ENCODE measurements around the gene VPS39. TPM values are rescaled to one million over a fixed set of nuclear protein-coding genes. Genes with fewer than 3 reads are reported as not detected.

Gene VPS39
- total RNA-seq, 1 donor: 69.1 TPM

GRCh38 chr15:42201801-42202200 lies 6.3 kb downstream of the VPS39 start:
- no peak overlapping the region for H3K4me3 ChIP-seq (ENCODE audit: insufficient read depth, low read length)
- peaks cover 4% of the 10 kb centered on the region for H3K4me1 ChIP-seq (ENCODE audit: insufficient read depth, low read length)
- no peaks in the 10 kb centered on the region for H3K27me3 ChIP-seq (ENCODE audit: insufficient read depth, low read length)
- no peak overlapping the region for H3K4me2 ChIP-seq (ENCODE audit: insufficient read depth, low read length)
- peaks cover 17% of the 10 kb centered on the region for H3K36me3 ChIP-seq (ENCODE audit: insufficient read depth, low read length)
- peaks cover 18% of the 10 kb centered on the region for H4K20me1 ChIP-seq (ENCODE audit: insufficient read depth, low read length)
- no peak overlapping the region for H2AFZ ChIP-seq (ENCODE audit: low read length)
- no peaks in the 10 kb centered on the region for H3K9me3 ChIP-seq (ENCODE audit: low read depth, low read length)
- TF ChIP-seq CTCF (IDR thresholded peaks at IDR 0.05; ENCODE audit: extremely low read depth, low read depth, low read length): no peak
- H3K27ac ChIP-seq (ENCODE audit: low read depth, low read length): no peak overlapping the region
- peaks cover 62% of the 10 kb centered on the region for H3K79me2 ChIP-seq (ENCODE audit: insufficient read depth, low read length)
- DNase-seq (ENCODE audit: insufficient read length, low spot score, missing footprints): no peak

GRCh38 chr15:42199126-42199525 lies 9.0 kb downstream of the VPS39 start:
- H3K4me3 ChIP-seq (ENCODE audit: insufficient read depth, low read length): no peak overlapping the region
- TF ChIP-seq CTCF (IDR thresholded peaks at IDR 0.05; ENCODE audit: extremely low read depth, low read depth, low read length): no peak
- no peaks in the 10 kb centered on the region for H3K9me3 ChIP-seq (ENCODE audit: low read depth, low read length)
- H3K4me2 ChIP-seq (ENCODE audit: insufficient read depth, low read length): no peak overlapping the region
- H3K36me3 ChIP-seq (ENCODE audit: insufficient read depth, low read length): peaks cover 17% of the 10 kb centered on the region
- H3K4me1 ChIP-seq (ENCODE audit: insufficient read depth, low read length): peaks cover 2% of the 10 kb centered on the region
- no peak for DNase-seq (ENCODE audit: insufficient read length, low spot score, missing footprints)
- no peak overlapping the region for H3K27ac ChIP-seq (ENCODE audit: low read depth, low read length)
- H3K79me2 ChIP-seq (ENCODE audit: insufficient read depth, low read length): peaks cover 49% of the 10 kb centered on the region
- H2AFZ ChIP-seq (ENCODE audit: low read length): no peak overlapping the region
- no peaks in the 10 kb centered on the region for H3K27me3 ChIP-seq (ENCODE audit: insufficient read depth, low read length)
- peaks cover 10% of the 10 kb centered on the region for H4K20me1 ChIP-seq (ENCODE audit: insufficient read depth, low read length)

GRCh38 chr15:42198516-42198915 lies 9.6 kb downstream of the VPS39 start:
- Histone ChIP-seq H2AFZ (ENCODE audit: low read length) (no peak overlapping the region), H3K79me2 (ENCODE audit: insufficient read depth, low read length) (peaks cover 48% of the 10 kb centered on the region), H3K9me3 (ENCODE audit: low read depth, low read length) (no peaks in the 10 kb centered on the region), H4K20me1 (ENCODE audit: insufficient read depth, low read length) (peaks cover 11% of the 10 kb centered on the region), H3K4me1 (ENCODE audit: insufficient read depth, low read length) (peaks cover 5% of the 10 kb centered on the region), H3K4me2 (ENCODE audit: insufficient read depth, low read length) (no peak overlapping the region), H3K27me3 (ENCODE audit: insufficient read depth, low read length) (no peaks in the 10 kb centered on the region), H3K4me3 (ENCODE audit: insufficient read depth, low read length) (no peak overlapping the region), H3K27ac (ENCODE audit: low read depth, low read length) (no peak overlapping the region), H3K36me3 (ENCODE audit: insufficient read depth, low read length) (peaks cover 17% of the 10 kb centered on the region)
- no peak for DNase-seq (ENCODE audit: insufficient read length, low spot score, missing footprints)
- no peak for TF ChIP-seq CTCF (IDR thresholded peaks at IDR 0.05; ENCODE audit: extremely low read depth, low read depth, low read length)

GRCh38 chr15:42194513-42194912 lies 13.6 kb downstream of the VPS39 start:
- Histone ChIP-seq H3K4me3 (ENCODE audit: insufficient read depth, low read length) (no peak overlapping the region), H2AFZ (ENCODE audit: low read length) (no peak overlapping the region), H4K20me1 (ENCODE audit: insufficient read depth, low read length) (peaks cover 5% of the 10 kb centered on the region), H3K4me2 (ENCODE audit: insufficient read depth, low read length) (no peak overlapping the region), H3K36me3 (ENCODE audit: insufficient read depth, low read length) (peaks cover 39% of the 10 kb centered on the region), H3K4me1 (ENCODE audit: insufficient read depth, low read length) (peaks cover 5% of the 10 kb centered on the region), H3K9me3 (ENCODE audit: low read depth, low read length) (no peaks in the 10 kb centered on the region), H3K79me2 (ENCODE audit: insufficient read depth, low read length) (peaks cover 26% of the 10 kb centered on the region), H3K27me3 (ENCODE audit: insufficient read depth, low read length) (no peaks in the 10 kb centered on the region), H3K27ac (ENCODE audit: low read depth, low read length) (no peak overlapping the region)
- DNase-seq (ENCODE audit: insufficient read length, low spot score, missing footprints): peak; percentile 3
- TF ChIP-seq CTCF (IDR thresholded peaks at IDR 0.05; ENCODE audit: extremely low read depth, low read depth, low read length): no peak

Measured in osteoblast (primary cell).